Fibroblast of villous mesenchyme (primary cell): Measurements from ENCODE around the gene IQCF5. TPM values are rescaled to one million over a fixed set of nuclear protein-coding genes. Genes with fewer than 3 reads are reported as not detected.
"Not testable (repeated sequence)": the region's sequence is repeated elsewhere in the genome, so short reads cannot be mapped to it uniquely, and the experiment has no call there.

ENCODE experiments used
- DNase-seq: peaks from one replicate; pipeline ENCODE4 v3.0.0-alpha.2; 2010; ENCODE audit warnings: low read depth
- H3K4me3 ChIP-seq: 2 replicates; pipeline ENCODE4 v1.5.1; 2011; ENCODE audit warnings: low read depth, mild to moderate bottlenecking, low read length
- total RNA-seq: library from RNA; depleted of rRNA; stranded (reverse); fragments of >200 nt; gene quantifications from 2 replicates; pipeline ENCODE4 v1.2.3, GENCODE V29; 2012
- TF ChIP-seq, protein P1 (sequence below): IDR thresholded peaks from 2 replicates; pipeline ENCODE4 v1.5.1; 2012; ENCODE audit warnings: low read depth, mild to moderate bottlenecking, low read length; ENCODE audit not compliant: insufficient read depth

The IQCF5 gene
- total RNA-seq, 1 donor = not detected

DNA sequence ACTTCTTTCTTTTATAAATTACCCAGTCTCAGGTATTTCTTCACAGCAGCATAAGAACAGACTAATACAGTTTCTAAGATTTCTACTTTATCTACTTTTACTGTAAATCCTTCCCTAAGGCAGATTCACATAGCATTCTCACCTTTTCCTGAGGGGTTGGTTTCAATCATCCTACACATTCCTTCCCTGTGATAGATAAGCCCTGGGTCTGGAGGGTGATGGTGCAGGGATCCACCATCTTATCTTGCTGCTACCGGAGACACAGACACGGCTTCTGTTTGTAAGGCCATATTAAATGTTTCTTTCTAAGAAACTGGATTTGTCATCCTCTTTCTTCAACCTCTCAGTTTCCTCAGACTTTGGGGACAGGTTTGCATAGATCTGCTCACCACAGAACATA lies 6.1 kb downstream of the IQCF5 start:
- DNase-seq = no peak
- TF ChIP-seq, protein P1, sequence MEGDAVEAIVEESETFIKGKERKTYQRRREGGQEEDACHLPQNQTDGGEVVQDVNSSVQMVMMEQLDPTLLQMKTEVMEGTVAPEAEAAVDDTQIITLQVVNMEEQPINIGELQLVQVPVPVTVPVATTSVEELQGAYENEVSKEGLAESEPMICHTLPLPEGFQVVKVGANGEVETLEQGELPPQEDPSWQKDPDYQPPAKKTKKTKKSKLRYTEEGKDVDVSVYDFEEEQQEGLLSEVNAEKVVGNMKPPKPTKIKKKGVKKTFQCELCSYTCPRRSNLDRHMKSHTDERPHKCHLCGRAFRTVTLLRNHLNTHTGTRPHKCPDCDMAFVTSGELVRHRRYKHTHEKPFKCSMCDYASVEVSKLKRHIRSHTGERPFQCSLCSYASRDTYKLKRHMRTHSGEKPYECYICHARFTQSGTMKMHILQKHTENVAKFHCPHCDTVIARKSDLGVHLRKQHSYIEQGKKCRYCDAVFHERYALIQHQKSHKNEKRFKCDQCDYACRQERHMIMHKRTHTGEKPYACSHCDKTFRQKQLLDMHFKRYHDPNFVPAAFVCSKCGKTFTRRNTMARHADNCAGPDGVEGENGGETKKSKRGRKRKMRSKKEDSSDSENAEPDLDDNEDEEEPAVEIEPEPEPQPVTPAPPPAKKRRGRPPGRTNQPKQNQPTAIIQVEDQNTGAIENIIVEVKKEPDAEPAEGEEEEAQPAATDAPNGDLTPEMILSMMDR = no peak

DNA sequence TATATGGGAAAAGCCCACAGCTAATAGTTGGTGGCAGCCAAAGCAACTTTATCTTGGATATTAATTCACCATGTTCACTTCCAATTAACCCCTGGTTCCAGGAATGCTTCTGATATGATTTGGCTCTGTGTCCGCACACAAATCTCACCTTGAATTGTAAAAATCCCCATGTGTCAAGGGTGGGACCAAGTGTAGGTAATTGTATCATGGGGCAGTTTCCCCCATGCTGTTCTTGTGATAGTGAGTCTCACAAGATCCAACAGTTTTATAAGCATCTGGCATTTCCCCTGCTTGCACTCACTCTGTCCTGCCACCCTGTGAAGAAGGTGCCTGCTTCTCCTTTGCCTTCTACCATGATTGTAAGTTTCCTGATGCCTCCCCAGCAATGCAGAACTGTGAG lies 6.5 kb downstream of the IQCF5 start:
- not testable (repeated sequence) for DNase-seq, H3K4me3 ChIP-seq

More for the DNA sequence above, 6.1 kb downstream of the IQCF5 start:
- no peak overlapping the region for H3K4me3 ChIP-seq

DNA sequence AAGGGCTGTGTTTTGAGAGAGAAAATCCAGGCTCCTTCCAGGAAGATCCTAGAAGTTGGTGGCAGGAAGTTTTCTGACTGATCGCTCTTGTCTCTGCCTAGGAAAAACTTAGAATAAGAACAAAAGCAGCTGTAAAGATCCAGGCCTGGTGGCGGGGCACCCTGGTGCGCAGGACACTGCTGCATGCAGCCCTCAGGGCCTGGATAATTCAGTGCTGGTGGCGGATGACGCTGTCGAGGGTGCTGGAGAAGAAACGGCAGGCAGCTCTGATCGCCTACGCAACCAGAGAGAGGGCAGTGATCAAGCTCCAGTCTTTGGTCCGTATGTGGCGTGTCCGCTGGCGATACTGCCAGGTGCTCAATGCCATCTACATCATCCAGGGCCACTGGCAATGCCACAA lies 12.5 kb downstream of the IQCF5 start:
- TF ChIP-seq, protein P1 = no peak
- H3K4me3 ChIP-seq = no peak overlapping the region
- no peak for DNase-seq

DNA sequence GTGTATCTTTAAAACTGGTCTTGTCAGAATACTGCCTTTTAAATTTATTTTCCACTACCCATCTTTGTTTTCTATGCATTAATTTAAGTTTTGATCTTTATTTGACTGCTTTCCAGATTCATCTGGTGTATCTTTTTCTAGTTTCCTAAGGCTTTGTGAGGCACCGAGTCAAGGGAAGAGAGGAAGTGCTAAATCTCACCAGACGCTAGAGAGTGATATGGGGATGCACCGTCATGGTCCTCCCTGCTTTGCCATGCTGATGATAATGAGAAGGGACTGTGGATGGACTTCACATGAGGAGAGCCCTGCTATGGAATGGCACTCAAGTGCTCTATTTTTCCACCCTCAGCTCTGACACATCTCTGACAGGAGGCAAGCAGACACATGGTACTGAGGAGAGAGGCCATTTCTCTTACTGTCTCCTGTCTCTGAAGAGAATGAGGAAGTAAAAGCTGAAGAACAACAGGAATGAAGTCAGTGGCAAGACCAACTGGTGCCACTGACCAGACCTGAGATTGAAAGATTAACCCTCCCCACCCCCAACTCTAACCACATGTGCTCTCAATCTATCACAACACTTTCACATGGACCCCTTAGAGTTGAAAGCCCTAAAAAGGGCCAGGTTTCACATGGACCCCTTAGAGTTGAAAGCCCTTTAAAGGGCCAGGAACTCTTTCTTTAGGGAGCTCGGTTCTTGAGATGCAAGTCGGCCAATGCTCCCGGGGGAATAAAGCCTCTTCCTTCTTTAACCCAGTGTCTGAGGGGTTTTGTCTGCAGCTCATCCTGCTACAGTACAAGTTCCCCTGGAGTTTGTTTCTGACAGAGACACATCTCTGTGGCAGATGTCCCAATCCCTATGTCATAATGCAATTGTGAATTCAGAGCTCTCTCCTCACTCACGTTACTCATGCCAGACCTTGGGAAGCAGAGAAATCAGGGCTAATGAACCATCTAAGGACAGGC lies 14.4 kb downstream of the IQCF5 start, which contains the start of gene IQCF2:
TSS of gene IQCF2 (plus strand) at position 913 of the 963 bp plus-strand sequence. CDS start 52 bp downstream, outside the sequence.
- H3K4me3 ChIP-seq = no peak within 1 kb of the TSS
- TF ChIP-seq, protein P1 = no peak
- no peak for DNase-seq

DNA sequence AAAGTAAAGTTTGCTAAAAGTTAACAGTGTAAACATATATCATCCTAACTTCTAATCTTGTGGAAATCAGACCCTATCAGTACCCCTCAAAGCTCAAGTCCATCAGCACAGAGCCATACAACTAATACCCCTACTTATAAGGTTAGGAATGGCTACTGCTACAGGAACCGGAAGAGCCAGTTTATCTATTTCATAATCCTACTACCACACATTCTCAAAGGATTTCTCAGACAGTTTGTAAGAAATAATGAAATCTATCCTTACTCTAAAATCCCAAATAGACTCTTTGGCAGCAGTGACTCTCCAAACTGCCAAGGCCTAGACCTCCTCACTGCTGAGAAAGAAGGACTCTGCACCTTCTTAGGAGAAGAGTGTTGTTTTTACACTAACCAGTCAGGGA lies 20.0 kb downstream of the IQCF5 start:
- DNase-seq, H3K4me3 ChIP-seq: not testable (repeated sequence)

DNA sequence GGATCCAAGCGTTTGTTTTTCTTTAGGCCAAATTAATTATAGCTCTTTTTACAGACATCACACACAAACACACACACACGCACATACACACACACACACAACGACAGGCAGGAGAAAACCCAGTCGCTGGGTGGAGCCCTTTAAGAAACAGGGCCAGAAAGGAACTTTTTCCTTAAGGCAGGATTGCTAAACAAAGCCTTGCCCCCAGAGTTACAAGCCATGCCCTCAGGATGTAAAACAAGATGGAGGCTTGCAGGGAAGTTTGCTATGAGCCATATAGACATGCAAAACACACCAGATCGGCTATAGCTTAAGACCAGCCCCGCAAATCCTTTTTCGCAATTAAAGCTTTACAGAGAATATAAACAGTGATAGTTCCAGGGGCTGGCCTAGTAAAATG lies 30.3 kb downstream of the IQCF5 start:
- H3K4me3 ChIP-seq = no peak overlapping the region
- no peak for DNase-seq
- TF ChIP-seq, protein P1 = no peak

DNA sequence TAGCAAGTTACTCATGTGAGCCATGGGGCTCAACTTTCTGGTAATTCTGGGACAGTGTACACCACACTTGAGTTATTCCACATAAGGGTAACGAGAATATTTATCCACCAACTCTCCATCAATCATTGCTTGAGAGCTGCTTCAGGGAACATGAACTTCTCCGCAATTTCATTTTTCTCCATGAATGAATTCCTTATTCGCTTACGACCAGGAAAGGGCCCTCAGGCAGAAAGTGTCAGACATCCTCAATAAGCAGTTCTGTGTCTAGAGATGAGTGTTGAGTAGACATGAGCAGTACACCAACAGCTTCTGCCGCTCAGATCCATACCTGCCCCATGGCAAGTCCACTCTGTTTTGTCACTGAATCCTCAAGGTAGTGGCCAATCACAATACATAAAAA lies 38.8 kb downstream of the IQCF5 start:
- TF ChIP-seq, protein P1 = no peak
- H3K4me3 ChIP-seq = no peak overlapping the region
- DNase-seq = no peak
